ENCODE results near the gene RERG.
"Not testable (repeated sequence)": the region's sequence is repeated elsewhere in the genome, so short reads cannot be mapped to it uniquely, and the experiment has no call there.

The RERG gene

GRCh38 chr12:15088105-15088504 lies 133.1 kb downstream of the RERG start:
- H3K4me3 ChIP-seq (replicated peaks in 1 of 2; ENCODE audit: low read depth in 2 of 2, low read length in 2 of 2) = no peak overlapping the region
- TF ChIP-seq CTCF (IDR thresholded peaks at IDR 0.05; ENCODE audit: low read depth, low read length) = no peak
- DNase-seq (ENCODE audit: low read depth in 2 of 2) = no peak

GRCh38 chr12:15077751-15078150 lies 143.5 kb downstream of the RERG start:
- DNase-seq (ENCODE audit: low read depth in 2 of 2) = not testable (repeated sequence)

GRCh38 chr12:15074351-15074750 lies 146.9 kb downstream of the RERG start:
- DNase-seq (ENCODE audit: low read depth in 2 of 2) = peak in 1 of 2 donors; percentile 5
- no peak overlapping the region for H3K4me3 ChIP-seq (replicated peaks in 1 of 2; ENCODE audit: low read depth in 2 of 2, low read length in 2 of 2)
- no peak for TF ChIP-seq CTCF (IDR thresholded peaks at IDR 0.05; ENCODE audit: low read depth, low read length)

More at GRCh38 chr12:15077751-15078150, 143.5 kb downstream of the RERG start:
- not testable (repeated sequence) for H3K4me3 ChIP-seq (replicated peaks in 1 of 2; ENCODE audit: low read depth in 2 of 2, low read length in 2 of 2)

GRCh38 chr12:15059123-15059522 lies 162.1 kb downstream of the RERG start:
- no peak for TF ChIP-seq CTCF (IDR thresholded peaks at IDR 0.05; ENCODE audit: low read depth, low read length)

More at GRCh38 chr12:15059123-15059522, 162.1 kb downstream of the RERG start:
- H3K4me3 ChIP-seq (replicated peaks in 1 of 2; ENCODE audit: low read depth in 2 of 2, low read length in 2 of 2) = no peak overlapping the region
- DNase-seq (ENCODE audit: low read depth in 2 of 2) = no peak
